Testis (tissue), 3 donors: ENCODE data around the gene SMU1. TPM values are rescaled to one million over a fixed set of nuclear protein-coding genes. Genes with fewer than 3 reads are reported as not detected.
"Not testable (repeated sequence)": the region's sequence is repeated elsewhere in the genome, so short reads cannot be mapped to it uniquely, and the experiment has no call there.

ENCODE experiments used
- DNase-seq: peaks from one replicate; pipeline ENCODE4 v3.0.0-alpha.2; 2019
- H3K27ac ChIP-seq, 2 donors: fragments of 200-600 bp; sonication (generic); one replicate each; pipeline ENCODE4 v1.5.1; 2019
- H3K27me3 ChIP-seq: fragments of 200-600 bp; sonication (generic); one replicate; pipeline ENCODE4 v1.5.1; 2019
- H3K36me3 ChIP-seq: fragments of 200-600 bp; sonication (generic); one replicate; pipeline ENCODE4 v1.5.1; 2017; ENCODE audit warnings: low read depth; ENCODE audit errors: missing control alignments
- H3K4me1 ChIP-seq: fragments of 200-600 bp; sonication (generic); one replicate; pipeline ENCODE4 v1.5.1; 2019
- H3K4me3 ChIP-seq, 2 donors: fragments of 200-600 bp; sonication (generic); one replicate each; pipeline ENCODE4 v1.5.1; 2017 to 2019
- H3K9me3 ChIP-seq: fragments of 200-600 bp; sonication (generic); one replicate; pipeline ENCODE4 v1.5.1; 2017
- CTCF ChIP-seq, 3 experiments: fragments of 450-650 bp in 2 of 3; fragments of 200-600 bp in 1 of 3; sonication (generic) in 1 of 3; IDR thresholded peaks; one replicate each; pipeline ENCODE4 v1.5.1; 2016 to 2019; ENCODE audit warnings: antibody characterized with exemption in 3 of 3, mild to moderate bottlenecking in 2 of 3, moderate library complexity in 1 of 3
- POLR2A ChIP-seq: fragments of 450-650 bp; IDR thresholded peaks from one replicate; pipeline ENCODE4 v1.6.1; 2017; ENCODE audit warnings: antibody characterized with exemption, mild to moderate bottlenecking, moderate library complexity
- WGBS, 2 donors: methylation state at CpG; one replicate each; pipeline ENCODE4 v1.1.5; 2018; 5-methylcytosine and 5-hydroxymethylcytosine counted together
- intact Hi-C: fragments of 100-400 bp; cut with DNase I; formaldehyde crosslinking; loops from one replicate; pipeline ENCODE4 v1.15.1; 2023; ENCODE audit warnings: low total_unique reads
- polyA plus RNA-seq: library from polyadenylated mRNA; stranded (reverse); fragments of 350-450 nt; fragmentation: Illumina TruSeq; extraction: RNeasy Lipid Tissue Mini Kit (QIAGEN cat#74804); gene quantifications from one replicate; pipeline ENCODE4 v1.2.3, GENCODE V29; 2014; ENCODE audit warnings: low read depth, low replicate concordance; ENCODE audit not compliant: insufficient read depth
- total RNA-seq, 2 donors: library from RNA; depleted of rRNA; stranded (reverse); fragments of >200 nt; gene quantifications; one replicate each; pipeline ENCODE4 v1.2.3, GENCODE V29; 2016

The SMU1 gene
- total and polyA plus RNA-seq, 3 donors from 2014 or later = 16.2 to 17.1 (median 16.3) TPM

GRCh38 chr9:33099754-33100153 is 23.3 kb upstream of the SMU1 start:
- no peaks in the 10 kb centered on the region for H3K9me3 ChIP-seq
- intact Hi-C loops = no loop called here
- no peaks in the 10 kb centered on the region for H3K36me3 ChIP-seq
- 68 to 82% methylated on average over 2 of the region's 2 CpGs for WGBS, 2 donors
- TF ChIP-seq POLR2A (no peak), CTCF (IDR thresholded peaks at IDR 0.05) (no peak)
- peak overlapping the region in 1 of 2 donors; percentile 36 for H3K27ac ChIP-seq
- no peaks in the 10 kb centered on the region for H3K4me1 ChIP-seq
- no peak for DNase-seq
- H3K27me3 ChIP-seq = no peaks in the 10 kb centered on the region
- H3K4me3 ChIP-seq = no peak overlapping the region

GRCh38 chr9:33097192-33097591 is 20.7 kb upstream of the SMU1 start:
- H3K27me3 ChIP-seq = no peaks in the 10 kb centered on the region
- H3K4me1 ChIP-seq = no peaks in the 10 kb centered on the region
- no peaks in the 10 kb centered on the region for H3K9me3 ChIP-seq
- 58% methylated on average over 3 of the region's 3 CpGs for WGBS, 2 donors
- H3K4me3 ChIP-seq = no peak overlapping the region
- no peak overlapping the region for H3K27ac ChIP-seq
- TF ChIP-seq POLR2A = no peak
- no peak for TF ChIP-seq CTCF (IDR thresholded peaks at IDR 0.05)
- H3K36me3 ChIP-seq = no peaks in the 10 kb centered on the region
- DNase-seq = no peak
- intact Hi-C loops = no loop called here

GRCh38 chr9:33092634-33093033 is 16.2 kb upstream of the SMU1 start:
- intact Hi-C loops = no loop called here
- no peak for DNase-seq
- no peak overlapping the region for H3K27ac ChIP-seq
- no peaks in the 10 kb centered on the region for H3K27me3 ChIP-seq
- TF ChIP-seq POLR2A = no peak
- TF ChIP-seq CTCF (IDR thresholded peaks at IDR 0.05) = no peak
- no peaks in the 10 kb centered on the region for H3K4me1 ChIP-seq
- no peak overlapping the region for H3K4me3 ChIP-seq
- no peaks in the 10 kb centered on the region for H3K36me3 ChIP-seq
- no peaks in the 10 kb centered on the region for H3K9me3 ChIP-seq
- WGBS, 2 donors = 76 to 81% methylated on average over 5 of the region's 5 CpGs

- H3K36me3 ChIP-seq, H3K9me3 ChIP-seq, H3K27ac ChIP-seq, H3K4me1 ChIP-seq, H3K4me3 ChIP-seq, H3K27me3 ChIP-seq, DNase-seq: not testable (repeated sequence)
- WGBS, 2 donors = 88 to 96% methylated on average over 9 of the region's 9 CpGs
- intact Hi-C loops = loop anchor here (10.0 kb wide), 1 partner anchor 79 kb away; the partner anchor contains the start of gene B4GALT1
Observed at GRCh38 chr9:33085672-33086071, 9.2 kb upstream of the SMU1 start.

GRCh38 chr9:33082538-33083326 is 6.3 kb upstream of the SMU1 start:
- TF ChIP-seq CTCF (IDR thresholded peaks at IDR 0.05) (no peak), POLR2A (no peak)
- H3K4me1 ChIP-seq = no peaks in the 10 kb centered on the region
- H3K27ac ChIP-seq = no peak overlapping the region
- H3K4me3 ChIP-seq = no peak overlapping the region
- intact Hi-C loops = loop anchor here (5.0 to 10.0 kb wide), 2 partner anchors 82 to 145 kb away; partner anchors contain the start of gene B4GALT1
- H3K9me3 ChIP-seq = no peaks in the 10 kb centered on the region
- no peaks in the 10 kb centered on the region for H3K36me3 ChIP-seq
- 72 to 73% methylated on average over 8 of the region's 8 CpGs for WGBS, 2 donors
- DNase-seq = no peak
- H3K27me3 ChIP-seq = no peaks in the 10 kb centered on the region
